ENCODE results near the gene ERICH3.

Gene ERICH3

DNA sequence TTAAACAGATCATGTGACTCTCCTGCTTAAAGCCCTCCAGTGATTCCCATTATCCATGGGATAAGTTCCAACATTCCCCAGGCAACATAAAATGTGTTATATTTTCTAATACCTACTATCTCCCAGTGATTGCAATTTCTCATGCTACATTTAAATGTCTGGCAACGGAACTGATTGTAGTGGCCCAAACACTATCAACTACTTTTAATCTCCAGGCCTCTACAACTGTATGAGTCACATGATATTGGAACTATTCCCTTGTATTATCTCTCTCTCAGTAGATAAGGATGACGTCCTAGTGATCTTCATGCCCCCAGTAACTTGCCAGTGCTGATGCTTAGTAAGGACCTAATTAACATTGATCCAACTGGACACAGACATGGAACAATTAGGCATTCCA, 49.9 kb downstream of the ERICH3 start:
- no peak overlapping the region for H2BK15ac ChIP-seq (ENCODE audit: low read depth, poor library complexity, severe bottlenecking)
- H3K18ac ChIP-seq (ENCODE audit: low read depth in 1 of 2, low read length in 2 of 2): no peak overlapping the region
- no peak overlapping the region for H2BK12ac ChIP-seq (ENCODE audit: low read length in 2 of 2)
- H3K27me3 ChIP-seq (ENCODE audit: control insufficient read depth in 1 of 2, insufficient read depth in 1 of 2, low read length in 2 of 2): no peaks in the 10 kb centered on the region
- no peak overlapping the region for H3K4me3 ChIP-seq (ENCODE audit: insufficient read depth in 1 of 2, low read depth in 1 of 2, low read length in 2 of 2)
- no peaks in the 10 kb centered on the region for H3K9me3 ChIP-seq (ENCODE audit: control insufficient read depth, low read length)
- no peak overlapping the region for H3K23ac ChIP-seq (ENCODE audit: low read length in 2 of 2)
- H2AK5ac ChIP-seq (ENCODE audit: low read length, severe bottlenecking): no peak overlapping the region
- no peak overlapping the region for H3K9ac ChIP-seq (ENCODE audit: low read length)
- H3K36me3 ChIP-seq (ENCODE audit: control insufficient read depth in 1 of 2, insufficient read depth in 2 of 2, low read depth in 1 of 2, low read length in 2 of 2): no peaks in the 10 kb centered on the region
- H4K91ac ChIP-seq (ENCODE audit: low read length): no peak overlapping the region
- H2BK5ac ChIP-seq (ENCODE audit: low read depth, low read length, poor library complexity, severe bottlenecking): no peak overlapping the region
- no peak overlapping the region for H3K4ac ChIP-seq (ENCODE audit: low read depth in 1 of 2, low read length in 2 of 2)
- H4K8ac ChIP-seq (ENCODE audit: low read length): no peak overlapping the region
- no peaks in the 10 kb centered on the region for H3K79me1 ChIP-seq (replicated peaks; ENCODE audit: low read length, poor library complexity, severe bottlenecking)
- DNase-seq: no peak
- no peaks in the 10 kb centered on the region for H3K4me1 ChIP-seq (ENCODE audit: control insufficient read depth, insufficient read depth, low read depth, low read length)
- no peak overlapping the region for H3K4me2 ChIP-seq (ENCODE audit: low read length, poor library complexity, severe bottlenecking)
- H2BK120ac ChIP-seq (ENCODE audit: low read depth, low read length): no peak overlapping the region
- WGBS: 83% methylated on average over 2 of the region's 2 CpGs
- no peak overlapping the region for H3K27ac ChIP-seq (ENCODE audit: low read length, poor library complexity, severe bottlenecking)
- H3K14ac ChIP-seq (ENCODE audit: low read length in 2 of 2): no peak overlapping the region
- H2AFZ ChIP-seq (ENCODE audit: low read depth, low read length): no peak overlapping the region

DNA sequence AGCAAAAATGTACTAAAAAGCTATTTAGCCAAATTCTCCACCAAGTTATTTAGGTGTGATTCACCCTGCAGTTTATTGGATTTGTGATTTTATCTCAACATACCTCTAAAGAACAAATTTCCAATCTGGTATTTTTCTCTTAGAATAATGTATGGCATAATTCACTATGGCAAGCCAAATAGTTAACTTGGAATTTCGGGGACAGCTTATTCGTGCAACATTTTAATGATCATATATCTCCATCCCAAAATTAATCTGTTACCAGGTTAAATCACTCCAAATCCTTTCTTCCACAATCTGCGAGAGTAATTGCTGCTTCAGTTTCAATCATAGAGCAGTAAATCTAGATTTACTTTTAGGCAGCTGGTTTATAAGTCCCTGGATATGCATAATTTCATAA, 53.4 kb downstream of the ERICH3 start:
- H3K27ac ChIP-seq (ENCODE audit: low read length, poor library complexity, severe bottlenecking): no peak overlapping the region
- H3K79me1 ChIP-seq (replicated peaks; ENCODE audit: low read length, poor library complexity, severe bottlenecking): no peaks in the 10 kb centered on the region
- no peak overlapping the region for H4K8ac ChIP-seq (ENCODE audit: low read length)
- H2BK12ac ChIP-seq (ENCODE audit: low read length in 2 of 2): no peak overlapping the region
- H2BK5ac ChIP-seq (ENCODE audit: low read depth, low read length, poor library complexity, severe bottlenecking): no peak overlapping the region
- H3K23ac ChIP-seq (ENCODE audit: low read length in 2 of 2): no peak overlapping the region
- H3K4me3 ChIP-seq (ENCODE audit: insufficient read depth in 1 of 2, low read depth in 1 of 2, low read length in 2 of 2): no peak overlapping the region
- no peak overlapping the region for H3K4me2 ChIP-seq (ENCODE audit: low read length, poor library complexity, severe bottlenecking)
- no peak overlapping the region for H2BK15ac ChIP-seq (ENCODE audit: low read depth, poor library complexity, severe bottlenecking)
- H3K36me3 ChIP-seq (ENCODE audit: control insufficient read depth in 1 of 2, insufficient read depth in 2 of 2, low read depth in 1 of 2, low read length in 2 of 2): no peaks in the 10 kb centered on the region
- WGBS: 86% methylated on average over 2 of the region's 3 CpGs
- DNase-seq: no peak
- no peak overlapping the region for H2AK5ac ChIP-seq (ENCODE audit: low read length, severe bottlenecking)
- no peak overlapping the region for H2AFZ ChIP-seq (ENCODE audit: low read depth, low read length)
- H3K4ac ChIP-seq (ENCODE audit: low read depth in 1 of 2, low read length in 2 of 2): no peak overlapping the region
- H3K18ac ChIP-seq (ENCODE audit: low read depth in 1 of 2, low read length in 2 of 2): no peak overlapping the region
- H2BK120ac ChIP-seq (ENCODE audit: low read depth, low read length): no peak overlapping the region
- H3K14ac ChIP-seq (ENCODE audit: low read length in 2 of 2): no peak overlapping the region
- no peak overlapping the region for H4K91ac ChIP-seq (ENCODE audit: low read length)
- H3K27me3 ChIP-seq (ENCODE audit: control insufficient read depth in 1 of 2, insufficient read depth in 1 of 2, low read length in 2 of 2): no peaks in the 10 kb centered on the region
- no peaks in the 10 kb centered on the region for H3K9me3 ChIP-seq (ENCODE audit: control insufficient read depth, low read length)
- H3K9ac ChIP-seq (ENCODE audit: low read length): no peak overlapping the region
- H3K4me1 ChIP-seq (ENCODE audit: control insufficient read depth, insufficient read depth, low read depth, low read length): no peaks in the 10 kb centered on the region

DNA sequence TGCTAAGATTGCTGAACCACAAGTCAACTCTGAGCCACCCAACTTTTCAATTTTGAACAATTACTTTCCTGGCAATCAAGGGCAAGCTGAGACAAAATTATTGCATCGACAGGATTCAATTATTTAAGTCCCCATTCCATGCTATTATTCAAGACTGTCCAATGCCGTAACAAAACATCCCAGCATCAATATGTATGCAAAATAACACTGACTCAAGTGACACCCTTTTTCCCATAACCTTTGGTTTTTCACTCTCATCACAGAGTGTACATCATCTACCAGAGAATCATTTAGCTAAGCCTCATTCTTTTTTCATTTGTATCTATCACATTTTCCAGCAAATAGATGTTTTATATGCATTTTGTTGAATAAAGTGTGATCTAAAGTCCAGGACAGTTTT, 54.6 kb downstream of the ERICH3 start:
- Histone ChIP-seq H3K9me3 (ENCODE audit: control insufficient read depth, low read length) (no peaks in the 10 kb centered on the region), H3K23ac (ENCODE audit: low read length in 2 of 2) (no peak overlapping the region), H2BK120ac (ENCODE audit: low read depth, low read length) (no peak overlapping the region), H2AK5ac (ENCODE audit: low read length, severe bottlenecking) (no peak overlapping the region), H4K8ac (ENCODE audit: low read length) (no peak overlapping the region), H3K36me3 (ENCODE audit: control insufficient read depth in 1 of 2, insufficient read depth in 2 of 2, low read depth in 1 of 2, low read length in 2 of 2) (no peaks in the 10 kb centered on the region), H2BK5ac (ENCODE audit: low read depth, low read length, poor library complexity, severe bottlenecking) (no peak overlapping the region), H3K4me3 (ENCODE audit: insufficient read depth in 1 of 2, low read depth in 1 of 2, low read length in 2 of 2) (no peak overlapping the region), H3K18ac (ENCODE audit: low read depth in 1 of 2, low read length in 2 of 2) (no peak overlapping the region), H3K4ac (ENCODE audit: low read depth in 1 of 2, low read length in 2 of 2) (no peak overlapping the region), H3K14ac (ENCODE audit: low read length in 2 of 2) (no peak overlapping the region), H3K4me1 (ENCODE audit: control insufficient read depth, insufficient read depth, low read depth, low read length) (no peaks in the 10 kb centered on the region), H3K4me2 (ENCODE audit: low read length, poor library complexity, severe bottlenecking) (no peak overlapping the region), H2BK15ac (ENCODE audit: low read depth, poor library complexity, severe bottlenecking) (no peak overlapping the region), H3K79me1 (replicated peaks; ENCODE audit: low read length, poor library complexity, severe bottlenecking) (no peaks in the 10 kb centered on the region), H3K27me3 (ENCODE audit: control insufficient read depth in 1 of 2, insufficient read depth in 1 of 2, low read length in 2 of 2) (no peaks in the 10 kb centered on the region), H2AFZ (ENCODE audit: low read depth, low read length) (no peak overlapping the region), H3K9ac (ENCODE audit: low read length) (no peak overlapping the region), H2BK12ac (ENCODE audit: low read length in 2 of 2) (no peak overlapping the region), H3K27ac (ENCODE audit: low read length, poor library complexity, severe bottlenecking) (no peak overlapping the region), H4K91ac (ENCODE audit: low read length) (no peak overlapping the region)
- DNase-seq: no peak
- WGBS: 87% methylated on average over 2 of the region's 2 CpGs

DNA sequence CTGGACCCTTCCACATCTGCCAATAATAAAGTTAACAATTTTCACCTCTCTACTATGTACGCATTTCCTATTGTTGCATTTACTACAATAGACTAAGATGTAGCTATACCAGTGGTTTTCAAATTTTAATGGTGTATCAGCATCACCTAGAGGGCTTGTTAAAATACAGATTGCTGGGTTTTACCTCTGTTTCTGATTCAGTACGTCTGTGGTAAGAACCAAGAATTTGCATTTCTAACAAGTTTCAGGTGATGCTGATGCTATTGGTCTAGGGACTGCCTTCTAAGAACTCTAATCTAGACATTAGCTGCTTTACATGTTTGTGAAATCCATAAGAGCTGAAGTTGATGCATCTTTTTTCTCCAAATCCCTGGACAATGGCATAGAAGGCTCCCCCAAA, 59.7 kb downstream of the ERICH3 start:
- Histone ChIP-seq H3K4ac (ENCODE audit: low read depth in 1 of 2, low read length in 2 of 2) (no peak overlapping the region), H3K4me2 (ENCODE audit: low read length, poor library complexity, severe bottlenecking) (no peak overlapping the region)
- 79% methylated on average over 1 of the region's 2 CpGs for WGBS

More for the DNA sequence above, 59.7 kb downstream of the ERICH3 start:
- DNase-seq: no peak
- Histone ChIP-seq H3K79me1 (replicated peaks; ENCODE audit: low read length, poor library complexity, severe bottlenecking) (no peaks in the 10 kb centered on the region), H3K36me3 (ENCODE audit: control insufficient read depth in 1 of 2, insufficient read depth in 2 of 2, low read depth in 1 of 2, low read length in 2 of 2) (no peaks in the 10 kb centered on the region), H3K4me3 (ENCODE audit: insufficient read depth in 1 of 2, low read depth in 1 of 2, low read length in 2 of 2) (no peak overlapping the region), H2BK120ac (ENCODE audit: low read depth, low read length) (no peak overlapping the region), H2BK15ac (ENCODE audit: low read depth, poor library complexity, severe bottlenecking) (no peak overlapping the region), H2BK12ac (ENCODE audit: low read length in 2 of 2) (no peak overlapping the region), H3K23ac (ENCODE audit: low read length in 2 of 2) (no peak overlapping the region), H2AK5ac (ENCODE audit: low read length, severe bottlenecking) (no peak overlapping the region), H2AFZ (ENCODE audit: low read depth, low read length) (no peak overlapping the region), H3K4me1 (ENCODE audit: control insufficient read depth, insufficient read depth, low read depth, low read length) (no peaks in the 10 kb centered on the region), H3K27me3 (ENCODE audit: control insufficient read depth in 1 of 2, insufficient read depth in 1 of 2, low read length in 2 of 2) (no peaks in the 10 kb centered on the region), H4K8ac (ENCODE audit: low read length) (no peak overlapping the region), H3K9ac (ENCODE audit: low read length) (no peak overlapping the region), H3K9me3 (ENCODE audit: control insufficient read depth, low read length) (no peaks in the 10 kb centered on the region), H3K18ac (ENCODE audit: low read depth in 1 of 2, low read length in 2 of 2) (no peak overlapping the region), H3K14ac (ENCODE audit: low read length in 2 of 2) (no peak overlapping the region), H3K27ac (ENCODE audit: low read length, poor library complexity, severe bottlenecking) (no peak overlapping the region), H4K91ac (ENCODE audit: low read length) (no peak overlapping the region), H2BK5ac (ENCODE audit: low read depth, low read length, poor library complexity, severe bottlenecking) (no peak overlapping the region)

Data from mesenchymal stem cell (in vitro differentiated cells and primary cell).